ENCODE results near the gene COPS8. TPM values are rescaled to one million over a fixed set of nuclear protein-coding genes. Genes with fewer than 3 reads are reported as not detected.

The COPS8 gene
- total and polyA plus RNA-seq, 2 experiments from 2014 or later: 108 to 134 TPM

GRCh38 chr2:237131749-237132533 lies 46.3 kb downstream of the COPS8 start:
- no peak for DNase-seq (ENCODE audit: low spot score)
- Histone ChIP-seq H2AFZ (no peak overlapping the region), H3K4me1 (ENCODE audit: insufficient read depth) (peaks cover 14% of the 10 kb centered on the region), H3K27ac (no peak overlapping the region), H3K27me3 (no peaks in the 10 kb centered on the region), H3K4me3 (no peak overlapping the region), H3K4me2 (no peak overlapping the region), H3K9me2 (replicated peaks; ENCODE audit: insufficient read depth) (no peaks in the 10 kb centered on the region), H3K79me2 (no peaks in the 10 kb centered on the region), H3K9me3 (ENCODE audit: low read depth) (peaks cover 3% of the 10 kb centered on the region), H3K36me3 (replicated peaks; ENCODE audit: insufficient read depth, low read depth) (no peaks in the 10 kb centered on the region), H4K20me1 (ENCODE audit: insufficient read depth, poor library complexity, severe bottlenecking) (no peaks in the 10 kb centered on the region)
- TF ChIP-seq EZH2phosphoT487 (IDR thresholded peaks at IDR 0.05; ENCODE audit: low read depth, severe bottlenecking, unreplicated experiment) (no peak), CTCF (IDR thresholded peaks at IDR 0.05; ENCODE audit: poor library complexity) (no peak), EZH2 (IDR thresholded peaks at IDR 0.05; ENCODE audit: borderline replicate concordance) (no peak)
- 66% methylated on average over 6 of the region's 6 CpGs for WGBS (ENCODE audit: low lambda C conversion rate, missing lambda C conversion rate)

- Histone ChIP-seq H3K27ac (no peak overlapping the region), H3K9me3 (ENCODE audit: low read depth) (peaks cover 3% of the 10 kb centered on the region), H3K36me3 (replicated peaks; ENCODE audit: insufficient read depth, low read depth) (no peaks in the 10 kb centered on the region), H3K4me3 (no peak overlapping the region), H3K9me2 (replicated peaks; ENCODE audit: insufficient read depth) (no peaks in the 10 kb centered on the region), H3K4me1 (ENCODE audit: insufficient read depth) (peaks cover 7% of the 10 kb centered on the region), H3K27me3 (no peaks in the 10 kb centered on the region), H2AFZ (no peak overlapping the region), H4K20me1 (ENCODE audit: insufficient read depth, poor library complexity, severe bottlenecking) (no peaks in the 10 kb centered on the region), H3K79me2 (no peaks in the 10 kb centered on the region), H3K4me2 (no peak overlapping the region)
- DNase-seq (ENCODE audit: low spot score): peak; percentile 9
- WGBS (ENCODE audit: low lambda C conversion rate, missing lambda C conversion rate): 81% methylated on average over 5 of the region's 5 CpGs
- TF ChIP-seq EZH2 (IDR thresholded peaks at IDR 0.05; ENCODE audit: borderline replicate concordance) (no peak), EZH2phosphoT487 (IDR thresholded peaks at IDR 0.05; ENCODE audit: low read depth, severe bottlenecking, unreplicated experiment) (no peak), CTCF (IDR thresholded peaks at IDR 0.05; ENCODE audit: poor library complexity) (peak; percentile 18)
Observed at GRCh38 chr2:237132799-237133198, 47.1 kb downstream of the COPS8 start.

GRCh38 chr2:237134321-237135230 lies 48.9 kb downstream of the COPS8 start:
- Histone ChIP-seq H3K27ac (no peak overlapping the region), H3K9me3 (ENCODE audit: low read depth) (peaks cover 3% of the 10 kb centered on the region)

More at GRCh38 chr2:237134321-237135230, 48.9 kb downstream of the COPS8 start:
- no peak for DNase-seq (ENCODE audit: low spot score)
- Histone ChIP-seq H3K27me3 (no peaks in the 10 kb centered on the region), H3K36me3 (replicated peaks; ENCODE audit: insufficient read depth, low read depth) (no peaks in the 10 kb centered on the region), H3K4me3 (no peak overlapping the region), H3K4me1 (ENCODE audit: insufficient read depth) (no peaks in the 10 kb centered on the region), H4K20me1 (ENCODE audit: insufficient read depth, poor library complexity, severe bottlenecking) (no peaks in the 10 kb centered on the region), H3K79me2 (no peaks in the 10 kb centered on the region), H2AFZ (no peak overlapping the region), H3K9me2 (replicated peaks; ENCODE audit: insufficient read depth) (no peaks in the 10 kb centered on the region), H3K4me2 (no peak overlapping the region)
- no peak for TF ChIP-seq CTCF (IDR thresholded peaks at IDR 0.05; ENCODE audit: poor library complexity)
- TF ChIP-seq EZH2 (IDR thresholded peaks at IDR 0.05; ENCODE audit: borderline replicate concordance): no peak
- TF ChIP-seq EZH2phosphoT487 (IDR thresholded peaks at IDR 0.05; ENCODE audit: low read depth, severe bottlenecking, unreplicated experiment): no peak
- WGBS (ENCODE audit: low lambda C conversion rate, missing lambda C conversion rate): 42% methylated on average over 4 of the region's 4 CpGs

Measured in hepatocyte (in vitro differentiated cells).